Neuronal stem cell (in vitro differentiated cells): ENCODE data around the gene LANCL3.

Experiments used
- DNase-seq: peaks from one replicate; pipeline ENCODE4 v3.0.0-alpha.2; 2013; ENCODE audit warnings: low spot score
- H2AFZ ChIP-seq: one replicate; pipeline ENCODE4 v1.6.1; 2013; ENCODE audit warnings: mild to moderate bottlenecking, low read length, inconsistent platforms
- H2AK5ac ChIP-seq: 2 replicates; pipeline ENCODE4 v1.6.1; 2013; ENCODE audit warnings: low read depth, mild to moderate bottlenecking, inconsistent platforms, low read length, moderate library complexity, mixed read lengths
- H2BK120ac ChIP-seq: 2 replicates; pipeline ENCODE4 v1.6.1; 2013; ENCODE audit warnings: low read depth, mild to moderate bottlenecking, inconsistent platforms, low read length, moderate library complexity, mixed read lengths
- H2BK12ac ChIP-seq: one replicate; pipeline ENCODE4 v1.6.1; 2013; ENCODE audit warnings: low read length, inconsistent platforms
- H2BK15ac ChIP-seq: 2 replicates; pipeline ENCODE4 v1.6.1; 2013; ENCODE audit warnings: mild to moderate bottlenecking, low read length, inconsistent platforms, mixed read lengths
- H2BK5ac ChIP-seq: one replicate; pipeline ENCODE4 v1.6.1; 2013; ENCODE audit warnings: inconsistent platforms, mild to moderate bottlenecking, low read length, moderate library complexity
- H3K14ac ChIP-seq: one replicate; pipeline ENCODE4 v1.6.1; 2013; ENCODE audit warnings: low read length, inconsistent platforms
- H3K18ac ChIP-seq: 2 replicates; pipeline ENCODE4 v1.6.1; 2013; ENCODE audit warnings: low read length, inconsistent platforms
- H3K23ac ChIP-seq: 2 replicates; pipeline ENCODE4 v1.6.1; 2013; ENCODE audit warnings: low read depth, mild to moderate bottlenecking, mixed read lengths, low read length, inconsistent platforms; ENCODE audit not compliant: poor library complexity
- H3K27ac ChIP-seq: replicated peaks from 3 replicates; pipeline ENCODE4 v1.5.1; 2013; ENCODE audit warnings: low read length, inconsistent platforms
- H3K27me3 ChIP-seq, 3 experiments: 2 replicates each; pipeline ENCODE4 v1.6.1; 2013; ENCODE audit warnings: low read length in 3 of 3, mild to moderate bottlenecking in 2 of 3, inconsistent platforms in 1 of 3, low read depth in 1 of 3, mixed read lengths in 1 of 3, moderate library complexity in 1 of 3; ENCODE audit not compliant: control insufficient read depth in 3 of 3, insufficient read depth in 3 of 3
- H3K36me3 ChIP-seq, 2 donors: replicated peaks in 1 of 2; 2 replicates each; pipeline ENCODE4 v1.6.1; 2013; ENCODE audit warnings: low read length in 2 of 2; ENCODE audit not compliant: control insufficient read depth in 2 of 2, insufficient read depth in 2 of 2
- H3K4ac ChIP-seq: 2 replicates; pipeline ENCODE4 v1.6.1; 2013; ENCODE audit warnings: inconsistent platforms, mild to moderate bottlenecking, low read length, moderate library complexity
- H3K4me1 ChIP-seq, 2 donors: 1 replicate in 1 of 2; 2 replicates in 1 of 2; pipeline ENCODE4 v1.6.1; 2013; ENCODE audit warnings: low read length in 2 of 2, low read depth in 1 of 2; ENCODE audit not compliant: control insufficient read depth in 2 of 2, insufficient read depth in 1 of 2
- H3K4me2 ChIP-seq: one replicate; pipeline ENCODE4 v1.6.1; 2013; ENCODE audit warnings: mild to moderate bottlenecking, low read length, inconsistent platforms; ENCODE audit not compliant: insufficient read depth, poor library complexity, severe bottlenecking
- H3K4me3 ChIP-seq, 2 donors: 2 replicates each; pipeline ENCODE4 v1.5.1; 2013; ENCODE audit warnings: low read length in 2 of 2, mild to moderate bottlenecking in 2 of 2, inconsistent platforms in 1 of 2, moderate library complexity in 1 of 2
- H3K79me1 ChIP-seq: one replicate; pipeline ENCODE4 v1.6.1; 2013; ENCODE audit warnings: low read depth, mild to moderate bottlenecking, inconsistent platforms, low read length, moderate library complexity
- H3K9ac ChIP-seq: one replicate; pipeline ENCODE4 v1.6.1; 2013; ENCODE audit warnings: mild to moderate bottlenecking, low read depth, low read length, inconsistent platforms; ENCODE audit not compliant: poor library complexity
- H3K9me3 ChIP-seq, 2 donors: replicated peaks in 1 of 2; 2 replicates each; pipeline versions ENCODE3 to v1.6.1; 2013; ENCODE audit warnings: low read length in 2 of 2, mild to moderate bottlenecking in 2 of 2, inconsistent platforms in 1 of 2, low read depth in 1 of 2, mixed read lengths in 1 of 2, moderate library complexity in 1 of 2; ENCODE audit not compliant: control insufficient read depth in 2 of 2, insufficient read depth in 1 of 2
- H4K8ac ChIP-seq: one replicate; pipeline ENCODE4 v1.6.1; 2013; ENCODE audit warnings: low read depth, mild to moderate bottlenecking, inconsistent platforms, low read length, moderate library complexity
- H4K91ac ChIP-seq: one replicate; pipeline ENCODE4 v1.6.1; 2013; ENCODE audit warnings: low read length, low read depth, mild to moderate bottlenecking, inconsistent platforms; ENCODE audit not compliant: poor library complexity
- WGBS, 2 donors: extraction: QIAGEN DNeasy Blood & Tissue Kit; methylation state at CpG; one replicate each; pipeline ENCODE4 v1.1.7; 2013; ENCODE audit warnings: missing lambda C conversion rate in 2 of 2, mixed read lengths in 1 of 2; ENCODE audit not compliant: insufficient read length in 2 of 2, insufficient replicate concordance in 1 of 2; ENCODE audit errors: extremely low coverage in 2 of 2; 5-methylcytosine and 5-hydroxymethylcytosine counted together

LANCL3 gene

GRCh38 chrX:37692918-37693317 lies 121.5 kb downstream of the LANCL3 start:
- H3K18ac ChIP-seq = no peak overlapping the region
- WGBS, 2 donors = no CpG with 5 or more reads among the region's 3 CpGs
- DNase-seq = no peak

GRCh38 chrX:37697169-37697760 lies 125.8 kb downstream of the LANCL3 start:
- Histone ChIP-seq H2AFZ (no peak overlapping the region), H3K4me2 (no peak overlapping the region), H4K8ac (no peak overlapping the region), H3K4me3 (no peak overlapping the region), H3K9ac (no peak overlapping the region), H3K23ac (no peak overlapping the region), H3K27ac (no peak overlapping the region), H3K36me3 (no peaks in the 10 kb centered on the region), H4K91ac (no peak overlapping the region), H3K79me1 (no peaks in the 10 kb centered on the region), H2BK120ac (no peak overlapping the region), H3K27me3 (peaks cover 0 to 2% (median 0%) of the 10 kb centered on the region in 3 experiments), H2BK15ac (no peak overlapping the region), H3K18ac (no peak overlapping the region), H2BK5ac (no peak overlapping the region), H2AK5ac (no peak overlapping the region), H3K9me3 (no peaks in the 10 kb centered on the region), H3K4me1 (peaks cover 0 to 2% of the 10 kb centered on the region in 2 donors), H2BK12ac (no peak overlapping the region), H3K14ac (no peak overlapping the region), H3K4ac (no peak overlapping the region)
- DNase-seq = no peak
- no CpG with 5 or more reads among the region's 1 CpG for WGBS, 2 donors

More at GRCh38 chrX:37692918-37693317, 121.5 kb downstream of the LANCL3 start:
- Histone ChIP-seq H3K4ac (no peak overlapping the region), H2BK12ac (no peak overlapping the region), H3K79me1 (no peaks in the 10 kb centered on the region), H2BK15ac (no peak overlapping the region), H2AK5ac (no peak overlapping the region), H3K36me3 (no peaks in the 10 kb centered on the region), H3K9ac (no peak overlapping the region), H2BK120ac (no peak overlapping the region), H3K27me3 (peaks cover 0 to 3% (median 0%) of the 10 kb centered on the region in 3 experiments), H3K23ac (no peak overlapping the region), H3K4me3 (no peak overlapping the region), H2AFZ (no peak overlapping the region), H3K14ac (no peak overlapping the region), H3K4me2 (no peak overlapping the region), H4K8ac (no peak overlapping the region), H3K4me1 (no peaks in the 10 kb centered on the region), H3K27ac (no peak overlapping the region), H3K9me3 (no peaks in the 10 kb centered on the region), H2BK5ac (no peak overlapping the region), H4K91ac (no peak overlapping the region)

- no peak overlapping the region for H3K27ac ChIP-seq
Measured at GRCh38 chrX:37701588-37701987, 130.1 kb downstream of the LANCL3 start.

GRCh38 chrX:37711991-37712390 lies 140.5 kb downstream of the LANCL3 start:
- no peak for DNase-seq
- no peak overlapping the region for H2BK12ac ChIP-seq
- H4K91ac ChIP-seq = no peak overlapping the region
- no peaks in the 10 kb centered on the region for H3K4me1 ChIP-seq
- H2AK5ac ChIP-seq = no peak overlapping the region
- H3K4ac ChIP-seq = no peak overlapping the region
- no peaks in the 10 kb centered on the region for H3K36me3 ChIP-seq
- no peaks in the 10 kb centered on the region for H3K9me3 ChIP-seq
- no peak overlapping the region for H3K27ac ChIP-seq
- WGBS, 2 donors = no CpG with 5 or more reads among the region's 3 CpGs
- no peak overlapping the region for H3K4me2 ChIP-seq
- H3K4me3 ChIP-seq = no peak overlapping the region
- no peak overlapping the region for H3K9ac ChIP-seq
- no peaks in the 10 kb centered on the region for H3K79me1 ChIP-seq
- H3K23ac ChIP-seq = no peak overlapping the region
- H2BK120ac ChIP-seq = no peak overlapping the region
- H4K8ac ChIP-seq = no peak overlapping the region
- H3K27me3 ChIP-seq = no peaks in the 10 kb centered on the region
- H2AFZ ChIP-seq = no peak overlapping the region
- H3K14ac ChIP-seq = no peak overlapping the region
- no peak overlapping the region for H3K18ac ChIP-seq
- no peak overlapping the region for H2BK5ac ChIP-seq
- H2BK15ac ChIP-seq = no peak overlapping the region

More at GRCh38 chrX:37701588-37701987, 130.1 kb downstream of the LANCL3 start:
- no peak overlapping the region for H4K8ac ChIP-seq
- H3K79me1 ChIP-seq = no peaks in the 10 kb centered on the region
- no peak overlapping the region for H3K18ac ChIP-seq
- H3K4me3 ChIP-seq = no peak overlapping the region
- H3K4me2 ChIP-seq = no peak overlapping the region
- no peak overlapping the region for H3K23ac ChIP-seq
- no peak overlapping the region for H2BK12ac ChIP-seq
- peaks cover 0 to 2% (median 0%) of the 10 kb centered on the region in 3 experiments for H3K27me3 ChIP-seq
- DNase-seq = no peak
- H3K4ac ChIP-seq = no peak overlapping the region
- no CpG with 5 or more reads among the region's 4 CpGs for WGBS, 2 donors
- H2AK5ac ChIP-seq = no peak overlapping the region
- H2AFZ ChIP-seq = no peak overlapping the region
- H3K9ac ChIP-seq = no peak overlapping the region
- no peak overlapping the region for H3K14ac ChIP-seq
- H3K36me3 ChIP-seq = no peaks in the 10 kb centered on the region
- H2BK15ac ChIP-seq = no peak overlapping the region
- no peak overlapping the region for H4K91ac ChIP-seq
- peaks cover 0 to 2% of the 10 kb centered on the region in 2 donors for H3K4me1 ChIP-seq
- no peak overlapping the region for H2BK120ac ChIP-seq
- no peaks in the 10 kb centered on the region for H3K9me3 ChIP-seq
- no peak overlapping the region for H2BK5ac ChIP-seq
